Frontal cortex (tissue), 4 donors: Measurements from ENCODE around the gene SERPINC1. TPM values are rescaled to one million over a fixed set of nuclear protein-coding genes. Genes with fewer than 3 reads are reported as not detected.
"Not testable (repeated sequence)": the region's sequence is repeated elsewhere in the genome, so short reads cannot be mapped to it uniquely, and the experiment has no call there.

Source experiments
- DNase-seq, 2 donors: peaks; one replicate each; pipeline ENCODE4 v3.0.0; 2012; ENCODE audit warnings: low spot score in 2 of 2
- FAIRE-seq: peaks from 2 replicates; lab custom pipeline; 2012; peaks lifted over from hg19 to GRCh38; lab: Jason Lieb, UNC
- small RNA-seq: library from RNA; depleted of rRNA; stranded (forward); fragments of <200 nt; gene quantifications from one replicate; pipeline ENCODE3, GENCODE V24; 2014
- total RNA-seq: library from RNA; depleted of rRNA; stranded (reverse); fragments of >200 nt; gene quantifications from one replicate; pipeline ENCODE4 v1.2.3, GENCODE V29; 2014
- donor health status: control.
- donor health status: control.
- donor health status: control.

The SERPINC1 gene
- total RNA-seq, 1 donor from 2014 or later, result not detected

DNA sequence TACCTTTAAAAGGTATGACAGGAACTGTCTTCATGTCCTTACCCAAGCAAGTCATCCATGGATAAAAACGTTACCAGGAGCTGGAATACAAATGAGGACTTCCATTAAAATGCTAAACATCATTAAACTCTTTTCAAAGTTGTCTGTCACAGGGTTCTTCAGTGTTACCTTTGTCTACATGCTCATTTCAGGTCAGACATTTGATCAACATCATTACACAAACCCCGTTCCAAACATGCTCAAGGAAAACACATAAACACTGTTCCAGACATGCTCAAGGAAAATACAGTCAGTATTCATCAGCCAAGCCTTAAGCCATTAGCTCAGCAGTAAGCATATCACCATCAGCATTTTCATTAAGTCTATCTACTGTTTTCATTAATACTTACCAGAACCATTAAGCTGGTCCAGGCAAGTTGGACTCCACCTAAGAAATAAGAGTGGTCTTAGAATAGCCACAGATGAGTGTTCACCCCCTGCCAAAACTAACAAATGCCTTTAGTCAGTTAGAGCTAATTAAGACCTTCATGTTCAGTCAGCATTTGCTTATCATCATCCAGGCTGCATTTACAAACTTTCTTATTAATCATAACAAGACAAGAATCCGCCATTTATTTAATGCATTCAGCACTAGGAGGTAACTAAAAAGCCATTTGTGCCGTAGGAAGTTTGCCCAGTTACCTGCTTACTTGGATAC lies 51.5 kb downstream of the SERPINC1 start:
- FAIRE-seq (no peak), DNase-seq (no peak)

DNA sequence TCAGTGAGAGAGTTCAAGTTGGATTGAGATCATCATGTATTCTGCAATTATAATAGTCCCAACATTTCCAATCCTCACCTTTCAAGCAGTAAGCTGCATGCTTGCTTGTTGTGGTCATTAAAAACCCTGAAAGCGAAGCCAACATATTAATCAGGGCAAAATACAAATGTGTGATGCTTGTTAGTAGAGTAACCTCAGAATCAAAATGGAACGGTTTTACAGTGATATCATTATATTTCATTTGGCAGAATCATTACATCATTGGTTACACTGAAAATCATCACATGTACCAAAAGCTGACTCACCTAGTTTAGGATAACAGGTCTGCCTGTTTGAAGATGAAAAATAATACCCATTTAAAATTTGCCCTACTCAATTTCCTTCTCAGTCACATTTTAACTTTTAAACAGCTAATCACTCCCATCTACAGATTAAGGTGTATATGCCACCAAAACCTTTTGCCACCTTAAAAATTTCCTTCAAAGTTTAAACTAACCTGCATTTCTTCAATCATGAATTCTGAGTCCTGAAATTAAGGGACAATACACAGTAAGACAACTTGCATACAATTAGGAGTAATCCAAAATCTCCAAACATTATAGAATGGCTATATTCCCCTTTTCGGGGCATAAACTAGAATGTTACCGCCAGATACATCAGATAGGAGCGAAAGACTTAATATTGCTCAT lies 52.8 kb downstream of the SERPINC1 start:
- FAIRE-seq, result no peak
- DNase-seq, result no peak

DNA sequence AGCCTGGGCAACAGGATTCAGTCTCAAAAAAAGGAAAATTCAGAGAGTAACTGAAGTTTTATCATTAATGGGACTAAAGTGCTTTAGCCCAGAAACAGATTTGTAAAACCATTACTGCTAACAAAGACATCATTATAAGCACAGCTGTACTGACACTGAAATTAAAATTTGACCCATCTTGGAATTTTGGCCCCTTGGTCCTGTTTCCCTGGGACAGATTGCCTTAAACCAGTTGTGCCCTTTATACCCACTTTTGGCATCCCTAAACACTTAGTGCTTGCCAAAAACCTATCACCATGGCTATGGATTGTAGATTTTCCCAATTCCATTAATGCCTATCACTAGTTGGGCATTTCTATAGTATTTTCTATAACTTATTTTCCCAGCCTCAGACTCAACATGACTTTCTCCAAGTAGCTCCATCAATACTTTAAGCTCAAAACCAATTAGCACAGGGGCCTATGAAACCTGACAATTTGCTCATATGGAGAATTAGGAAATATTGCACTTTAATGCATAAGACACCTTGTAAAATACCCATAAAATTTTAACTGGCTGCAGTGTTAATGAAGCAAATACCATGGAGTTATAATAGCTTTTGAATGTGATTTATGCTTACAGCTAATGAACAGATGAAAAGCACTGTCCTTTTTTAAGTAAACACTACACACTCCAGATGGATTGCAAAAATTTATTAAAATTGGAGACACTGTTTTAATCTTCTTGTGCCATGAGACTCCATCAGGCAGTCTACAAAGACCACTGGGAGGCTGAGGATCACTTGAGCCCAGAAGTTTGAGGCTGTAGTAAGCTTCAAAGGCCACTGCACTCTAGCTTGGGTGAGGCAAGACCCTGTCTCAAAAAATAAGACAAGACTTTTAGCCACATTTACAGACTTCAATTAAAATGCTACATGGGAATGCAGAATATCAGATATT lies 53.6 kb downstream of the SERPINC1 start:
- DNase-seq, result no peak
- no peak for FAIRE-seq

DNA sequence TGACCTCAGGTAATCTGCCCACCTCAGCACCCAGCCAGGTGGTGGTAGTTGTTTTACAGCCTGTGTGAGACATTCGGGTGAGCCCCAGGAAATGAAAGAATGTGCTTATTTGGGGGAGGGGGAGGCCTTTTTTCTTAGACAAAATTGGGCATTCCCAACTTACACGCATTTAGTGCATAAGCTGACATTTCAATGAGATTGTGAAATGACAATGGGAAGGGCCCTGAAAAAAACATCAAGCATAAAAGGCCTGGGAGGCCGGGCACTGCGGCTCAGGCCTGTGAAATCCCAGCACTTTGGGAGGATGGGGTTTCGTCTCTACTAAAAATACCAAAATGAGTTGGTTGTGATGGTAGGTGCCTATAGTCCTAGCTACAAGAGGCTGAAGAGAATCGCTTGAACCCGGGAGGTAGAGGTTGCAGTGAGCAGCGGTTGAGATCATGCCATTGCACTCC lies 54.3 kb downstream of the SERPINC1 start:
- no peak for FAIRE-seq
- DNase-seq, result no peak

DNA sequence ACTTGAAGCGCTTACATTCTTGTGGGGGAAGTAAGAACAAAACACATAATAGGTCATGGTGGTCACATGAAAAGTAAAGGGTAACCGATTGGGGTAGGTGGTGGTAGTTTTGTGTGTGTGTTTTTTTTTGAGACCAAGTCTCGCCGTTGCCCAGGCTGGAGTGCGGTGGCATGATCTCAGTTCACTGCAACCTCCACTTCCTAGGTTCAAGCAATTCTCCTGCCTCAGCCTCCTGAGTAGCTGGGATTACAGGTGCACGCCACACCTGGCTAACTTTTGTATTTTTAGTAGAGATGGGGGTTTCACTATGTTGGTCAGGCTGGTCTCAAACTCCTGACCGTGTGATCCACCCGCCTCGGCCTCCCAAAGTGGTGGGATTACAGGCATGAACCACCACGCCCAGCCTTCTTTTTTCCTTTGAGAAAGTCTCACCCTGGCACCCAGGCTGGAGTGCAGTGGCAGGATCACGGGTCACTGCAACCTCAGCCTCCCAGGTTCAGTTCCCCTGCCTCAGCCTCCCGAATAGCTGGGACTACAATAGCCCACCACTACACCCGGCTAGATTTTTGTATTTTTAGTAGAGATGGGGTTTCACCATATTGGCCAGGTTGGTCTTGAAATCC lies 54.9 kb downstream of the SERPINC1 start:
- DNase-seq, FAIRE-seq: not testable (repeated sequence)

DNA sequence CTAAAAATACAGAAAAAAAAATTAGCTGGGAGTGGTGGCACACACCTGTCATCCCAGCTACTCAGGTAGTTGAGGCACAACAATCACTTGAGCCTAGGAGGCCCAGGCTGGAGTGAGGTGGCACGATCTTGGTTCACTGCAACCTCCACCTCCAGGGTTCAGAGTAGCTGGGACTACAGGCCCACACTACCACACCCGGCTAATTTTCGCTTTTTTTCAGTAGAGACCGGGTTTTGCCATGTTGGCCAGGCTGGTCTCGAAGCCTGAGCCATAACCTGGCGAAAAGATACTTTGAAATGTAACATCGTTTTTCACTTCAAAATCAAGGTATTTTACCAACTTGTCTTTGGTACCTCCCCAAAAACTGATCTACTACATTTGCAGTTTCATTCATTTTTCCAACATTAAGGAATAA lies 55.4 kb downstream of the SERPINC1 start:
- FAIRE-seq (no peak), DNase-seq (no peak)

DNA sequence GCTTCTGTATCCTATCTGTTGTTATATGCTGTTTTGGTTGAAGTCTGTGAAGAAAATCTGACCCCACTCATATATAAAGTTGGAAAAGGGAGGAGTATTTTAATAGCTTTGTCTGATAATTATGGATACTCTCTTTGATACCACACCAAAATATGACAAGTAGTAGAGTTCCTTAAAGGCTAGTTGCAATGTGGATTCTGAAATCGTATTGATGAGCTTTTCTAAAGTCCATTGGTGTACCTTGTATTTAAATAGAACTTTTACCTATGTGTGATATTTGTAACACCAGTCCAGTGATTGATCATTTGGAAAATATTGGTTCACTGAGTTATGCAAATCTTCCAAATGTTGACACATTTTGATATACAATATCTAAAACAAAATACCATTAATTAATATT lies 57.1 kb downstream of the SERPINC1 start:
- FAIRE-seq, result no peak
- DNase-seq, result no peak

DNA sequence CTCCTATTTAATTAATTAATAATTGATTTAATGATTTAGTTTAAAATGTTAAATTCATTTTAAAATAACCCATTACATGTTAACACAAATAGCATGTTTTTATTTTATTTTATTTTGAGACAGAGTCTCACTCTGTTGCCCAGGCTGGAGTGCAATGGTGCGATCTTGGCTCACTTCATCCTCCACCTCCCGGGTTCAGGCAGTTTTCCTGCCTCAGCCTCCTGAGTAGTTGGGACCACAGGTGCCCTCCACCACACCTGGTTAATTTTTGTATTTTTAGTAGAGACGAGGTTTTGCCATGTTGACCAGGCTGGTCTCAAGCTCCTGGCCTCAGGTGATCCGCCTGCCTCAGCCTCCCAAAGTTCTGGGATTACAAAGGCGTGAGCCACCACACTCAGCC lies 57.6 kb downstream of the SERPINC1 start:
- not testable (repeated sequence) for FAIRE-seq, DNase-seq

DNA sequence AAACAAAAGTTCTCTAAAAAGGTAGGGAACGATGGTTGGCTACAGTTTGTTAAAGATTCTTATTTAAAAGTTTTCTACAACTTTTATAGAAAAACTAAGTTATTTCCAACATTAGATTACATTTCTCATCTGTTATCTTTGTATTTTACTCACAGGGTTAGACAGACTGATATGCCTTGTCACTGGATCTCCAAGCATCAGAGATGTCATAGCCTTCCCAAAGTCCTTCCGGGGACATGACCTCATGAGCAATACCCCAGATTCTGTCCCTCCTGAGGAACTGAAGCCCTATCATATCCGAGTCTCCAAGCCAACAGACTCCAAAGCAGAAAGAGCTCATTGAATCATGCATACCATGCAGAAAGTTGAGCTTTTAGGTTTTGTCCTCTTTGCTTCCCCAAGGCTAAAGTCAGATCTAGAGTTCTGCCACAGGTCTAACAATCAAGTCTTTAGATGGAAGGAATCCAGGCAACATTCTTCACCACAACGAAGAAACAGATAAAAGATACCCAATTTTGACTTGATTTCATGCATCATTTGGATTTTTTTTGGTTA lies 59.7 kb downstream of the SERPINC1 start:
- FAIRE-seq (no peak), DNase-seq (no peak)

DNA sequence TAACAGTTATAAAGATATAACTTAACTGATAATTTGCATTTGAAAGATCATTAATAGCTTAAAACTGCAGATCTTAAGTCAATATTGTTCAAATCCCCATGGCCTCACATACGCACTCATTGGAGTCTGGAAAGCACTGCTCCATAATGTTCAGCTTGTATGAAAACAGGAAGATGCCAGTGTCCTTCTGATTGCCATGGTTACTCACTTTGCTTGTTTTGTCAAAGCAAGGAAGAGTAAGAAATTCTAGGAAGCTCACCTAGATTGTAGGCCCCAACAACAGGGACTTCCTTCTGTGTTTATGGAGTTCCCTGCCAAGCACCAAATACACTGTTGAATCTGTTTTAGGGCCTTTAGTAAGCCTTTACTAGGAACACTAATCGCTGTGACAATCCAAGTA lies 60.2 kb downstream of the SERPINC1 start:
- no peak for DNase-seq
- no peak for FAIRE-seq

DNA sequence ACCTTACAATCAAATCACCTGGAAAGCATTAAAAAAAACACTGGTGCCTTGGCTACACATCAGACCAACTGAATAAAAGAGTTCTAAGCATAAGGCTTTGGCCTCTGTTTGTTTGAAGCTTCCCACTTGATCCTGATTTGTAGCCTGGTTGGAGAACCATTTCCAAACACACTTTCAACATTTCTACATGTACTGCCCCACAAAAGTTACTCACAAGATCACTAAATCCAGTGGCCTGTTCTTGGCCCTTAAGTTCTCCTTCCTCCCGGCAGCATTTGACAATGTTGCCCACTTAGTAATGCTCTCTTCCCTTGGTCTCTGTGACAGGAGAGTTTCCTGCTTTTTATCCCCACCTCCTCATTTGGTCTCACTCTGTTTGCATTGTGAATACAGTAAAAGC lies 61.1 kb downstream of the SERPINC1 start:
- no peak for DNase-seq
- no peak for FAIRE-seq

Small RNAs within 50 kb of the gene (small RNA-seq; reads per million reads assigned to genes)
- gene RNA5SP67, result not detected

Other genes with a start within 250 kb of the SERPINC1 start
- gene ANKRD45, start 247.5 kb downstream of the SERPINC1 start, total RNA-seq, result 14.7 TPM
- gene KLHL20, start 202.3 kb downstream of the SERPINC1 start, total RNA-seq, result 31.0 TPM
- 17.1 TPM for gene DARS2, start 92.7 kb downstream of the SERPINC1 start, total RNA-seq
- 19.6 TPM for gene CENPL, start 92.4 kb downstream of the SERPINC1 start, total RNA-seq
- 760 TPM for gene GAS5, start 49.3 kb downstream of the SERPINC1 start, total RNA-seq
- 33.4 TPM for gene ZBTB37, start 48.9 kb downstream of the SERPINC1 start, total RNA-seq
- 27.3 TPM for gene RC3H1, start 105.0 kb upstream of the SERPINC1 start, total RNA-seq
- 116 TPM for gene RABGAP1L, start 242.2 kb upstream of the SERPINC1 start, total RNA-seq